GM23338 (cell line): ENCODE data around the gene VTA1. TPM values are rescaled to one million over a fixed set of nuclear protein-coding genes. Genes with fewer than 3 reads are reported as not detected.

Source experiments
- ATAC-seq: fragments of 200-7000 bp; cut with Tn5 transposase; 3 replicates; pipeline ENCODE4 v1.9.1; 2020
- DNase-seq: peaks from one replicate; pipeline ENCODE4 v3.0.0-alpha.2; 2015; ENCODE audit warnings: low spot score
- H2AFZ ChIP-seq: fragments of 200-600 bp; sonication (generic); 2 replicates; pipeline ENCODE4 v1.8.0; 2016; ENCODE audit warnings: antibody characterized with exemption, mild to moderate bottlenecking, moderate library complexity
- H3F3A ChIP-seq: fragments of 200-600 bp; sonication (generic); replicated peaks from 2 replicates; pipeline ENCODE4 v1.8.0; 2017; ENCODE audit warnings: antibody characterized with exemption, mixed run types, low read depth
- H3K27ac ChIP-seq: fragments of 200-600 bp; sonication (generic); 2 replicates; pipeline ENCODE4 v1.6.1; 2016; ENCODE audit warnings: low read depth
- H3K27me3 ChIP-seq: fragments of 200-600 bp; sonication (generic); 2 replicates; pipeline ENCODE4 v1.8.0; 2016; ENCODE audit warnings: mild to moderate bottlenecking, mixed run types, moderate library complexity; ENCODE audit not compliant: insufficient read depth
- H3K36me3 ChIP-seq: fragments of 200-600 bp; sonication (generic); 2 replicates; pipeline ENCODE4 v1.8.0; 2016; ENCODE audit warnings: mild to moderate bottlenecking; ENCODE audit not compliant: insufficient read depth
- H3K4me1 ChIP-seq: fragments of 200-600 bp; sonication (generic); 2 replicates; pipeline ENCODE4 v1.8.0; 2016; ENCODE audit warnings: mild to moderate bottlenecking, moderate library complexity; ENCODE audit not compliant: insufficient read depth
- H3K4me2 ChIP-seq: fragments of 200-600 bp; sonication (generic); 2 replicates; pipeline ENCODE4 v1.7.1; 2017; ENCODE audit warnings: mixed run types
- H3K4me3 ChIP-seq: fragments of 200-600 bp; sonication (generic); 2 replicates; pipeline ENCODE4 v1.6.1; 2016; ENCODE audit warnings: mixed run types
- H3K79me2 ChIP-seq: fragments of 200-600 bp; sonication (generic); replicated peaks from 2 replicates; pipeline ENCODE4 v1.8.0; 2017; ENCODE audit warnings: mild to moderate bottlenecking; ENCODE audit not compliant: insufficient read depth
- H3K9me2 ChIP-seq: fragments of 200-600 bp; sonication (generic); 2 replicates; pipeline ENCODE4 v1.8.0; 2017; ENCODE audit not compliant: insufficient read depth
- H4K20me1 ChIP-seq: fragments of 200-600 bp; sonication (generic); replicated peaks from 2 replicates; pipeline ENCODE4 v1.8.0; 2017; ENCODE audit warnings: mild to moderate bottlenecking; ENCODE audit not compliant: insufficient read depth
- H3K27ac Mint-ChIP-seq: 2 replicates; pipeline ENCODE4 v1.8.0; 2020; ENCODE audit warnings: inconsistent platforms, mild to moderate bottlenecking, moderate library complexity, mixed read lengths
- H3K27me3 Mint-ChIP-seq: 3 replicates; pipeline ENCODE4 v1.8.0; 2022; ENCODE audit warnings: low read depth, mild to moderate bottlenecking, moderate library complexity, mixed read lengths, inconsistent platforms; ENCODE audit not compliant: insufficient read depth, poor library complexity
- H3K36me3 Mint-ChIP-seq: 3 replicates; pipeline ENCODE4 v1.8.0; 2021; ENCODE audit warnings: low read depth, mild to moderate bottlenecking, inconsistent platforms, moderate library complexity, mixed read lengths
- H3K4me1 Mint-ChIP-seq: 3 replicates; pipeline ENCODE4 v1.8.0; 2020; ENCODE audit warnings: mild to moderate bottlenecking, inconsistent platforms, mixed read lengths
- H3K4me3 Mint-ChIP-seq: 3 replicates; pipeline ENCODE4 v1.8.0; 2021; ENCODE audit warnings: moderate library complexity, mild to moderate bottlenecking, inconsistent platforms, mixed read lengths
- H3K9me3 Mint-ChIP-seq: 3 replicates; pipeline ENCODE4 v1.8.0; 2020; ENCODE audit warnings: moderate library complexity, mild to moderate bottlenecking, inconsistent platforms, mixed read lengths
- CREB1 ChIP-seq: fragments of 250-450 bp; sonication (Bioruptor Pico); IDR thresholded peaks from 2 replicates; pipeline ENCODE4 v1.5.0; 2020; ENCODE audit warnings: low read depth, mild to moderate bottlenecking, moderate library complexity
- EZH2 ChIP-seq: fragments of 200-600 bp; sonication (generic); IDR thresholded peaks from one replicate; pipeline ENCODE4 v1.8.0; 2017; ENCODE audit warnings: antibody characterized with exemption, mild to moderate bottlenecking, low read depth; ENCODE audit not compliant: unreplicated experiment
- EZH2phosphoT487 ChIP-seq: fragments of 200-600 bp; sonication (generic); IDR thresholded peaks from one replicate; pipeline ENCODE4 v1.8.1; 2018; ENCODE audit warnings: antibody characterized with exemption; ENCODE audit not compliant: unreplicated experiment
- JUNB ChIP-seq: IDR thresholded peaks from one replicate; pipeline ENCODE4 v1.6.1; 2016; ENCODE audit warnings: antibody characterized with exemption; ENCODE audit not compliant: unreplicated experiment
- NANOG ChIP-seq: IDR thresholded peaks from 2 replicates; pipeline ENCODE4 v1.6.1; 2016; ENCODE audit warnings: antibody characterized with exemption, borderline replicate concordance
- POLR2AphosphoS5 ChIP-seq: IDR thresholded peaks from 2 replicates; pipeline ENCODE4 v1.6.1; 2016; ENCODE audit warnings: antibody characterized with exemption, low read depth
- STAT1 ChIP-seq: IDR thresholded peaks from one replicate; pipeline ENCODE4 v1.6.1; 2016; ENCODE audit warnings: antibody characterized with exemption; ENCODE audit not compliant: unreplicated experiment
- ZNF114 ChIP-seq: fragments of 250-450 bp; sonication (Bioruptor Pico); IDR thresholded peaks from 2 replicates; pipeline ENCODE4 v1.5.0; 2020; ENCODE audit warnings: mild to moderate bottlenecking, moderate library complexity
- ZNF331 ChIP-seq: fragments of 250-450 bp; sonication (Bioruptor Pico); IDR thresholded peaks from 2 replicates; pipeline ENCODE4 v1.5.0; 2020; ENCODE audit warnings: low read depth, mild to moderate bottlenecking, moderate library complexity
- polyA plus RNA-seq: library from polyadenylated mRNA; unstranded; fragments of >200 nt; fragmentation: Nextera tagmentation; extraction: Ambion mirVana; gene quantifications from 2 replicates; pipeline ENCODE4 v1.2.1, GENCODE V29; 2016
- total RNA-seq: library from RNA; depleted of rRNA; stranded (reverse); fragments of >200 nt; shearing (Covaris generic); gene quantifications from 2 replicates; pipeline ENCODE4 v1.2.3, GENCODE V29; 2014
- TF ChIP-seq, protein P1 (sequence below): IDR thresholded peaks from 2 replicates; pipeline ENCODE4 v1.6.1; 2016; ENCODE audit warnings: antibody characterized with exemption
- TF ChIP-seq, protein P2 (sequence below): IDR thresholded peaks from one replicate; pipeline ENCODE4 v1.6.1; 2018; ENCODE audit warnings: antibody characterized with exemption; ENCODE audit not compliant: unreplicated experiment
- TF ChIP-seq, protein P3 (sequence below): fragments of 250-450 bp; sonication (Bioruptor Pico); IDR thresholded peaks from 2 replicates; pipeline ENCODE4 v1.5.0; 2020; ENCODE audit warnings: mild to moderate bottlenecking, moderate library complexity
- TF ChIP-seq, protein P4 (sequence below), 2 experiments: fragments of 200-600 bp in 1 of 2; sonication (generic) in 1 of 2; conservative IDR thresholded peaks; 2 replicates each; pipeline versions ENCODE4 v1.5.1 to v1.6.1; 2016 to 2017; ENCODE audit warnings: antibody characterized with exemption in 2 of 2, low read depth in 2 of 2, mild to moderate bottlenecking in 2 of 2, moderate library complexity in 1 of 2

VTA1 gene
- total and polyA plus RNA-seq, 2 experiments from 2014 or later = 102 to 104 TPM

DNA sequence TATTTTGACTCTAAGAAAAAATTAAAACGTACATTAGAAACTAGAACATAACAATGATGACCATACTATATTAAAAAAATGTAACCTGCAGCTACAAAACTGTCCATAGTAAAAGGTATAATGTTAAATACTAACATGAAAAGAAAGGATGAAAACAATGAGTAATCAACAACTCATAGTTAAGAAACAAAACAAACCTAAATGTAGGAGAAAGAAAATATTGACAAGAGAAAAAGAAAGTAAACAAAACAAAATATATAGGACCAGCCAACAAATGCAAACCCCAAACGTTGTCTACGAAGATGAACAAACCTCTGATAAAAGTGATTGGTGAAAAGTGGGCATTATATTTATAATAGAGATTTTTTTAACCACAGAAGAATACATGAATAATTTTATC lies 113.7 kb downstream of the VTA1 start:
- H3K9me3 Mint-ChIP-seq = no peaks in the 10 kb centered on the region
- ATAC-seq (no peak), DNase-seq (no peak)
- H3K27ac Mint-ChIP-seq = no peak overlapping the region
- Histone ChIP-seq H3K4me1 (no peaks in the 10 kb centered on the region), H3K9me2 (0 out of 2 replicates have a peak, but pooled peaks cover 3% of the 10 kb centered on the region), H3K4me3 (no peak overlapping the region), H3F3A (no peaks in the 10 kb centered on the region), H3K27me3 (no peaks in the 10 kb centered on the region), H3K79me2 (no peaks in the 10 kb centered on the region), H3K27ac (no peak overlapping the region), H3K36me3 (no peaks in the 10 kb centered on the region), H3K4me2 (no peak overlapping the region), H2AFZ (no peak overlapping the region), H4K20me1 (no peaks in the 10 kb centered on the region)
- H3K4me1 Mint-ChIP-seq = no peaks in the 10 kb centered on the region
- H3K36me3 Mint-ChIP-seq = no peaks in the 10 kb centered on the region
- H3K4me3 Mint-ChIP-seq = no peak overlapping the region
- peaks cover 2% of the 10 kb centered on the region for H3K27me3 Mint-ChIP-seq
- TF ChIP-seq, protein P1, sequence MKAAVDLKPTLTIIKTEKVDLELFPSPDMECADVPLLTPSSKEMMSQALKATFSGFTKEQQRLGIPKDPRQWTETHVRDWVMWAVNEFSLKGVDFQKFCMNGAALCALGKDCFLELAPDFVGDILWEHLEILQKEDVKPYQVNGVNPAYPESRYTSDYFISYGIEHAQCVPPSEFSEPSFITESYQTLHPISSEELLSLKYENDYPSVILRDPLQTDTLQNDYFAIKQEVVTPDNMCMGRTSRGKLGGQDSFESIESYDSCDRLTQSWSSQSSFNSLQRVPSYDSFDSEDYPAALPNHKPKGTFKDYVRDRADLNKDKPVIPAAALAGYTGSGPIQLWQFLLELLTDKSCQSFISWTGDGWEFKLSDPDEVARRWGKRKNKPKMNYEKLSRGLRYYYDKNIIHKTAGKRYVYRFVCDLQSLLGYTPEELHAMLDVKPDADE = no peak
- TF ChIP-seq ZNF114 (CRISPR knock-in tag) (no peak), JUNB (no peak), CREB1 (CRISPR knock-in tag) (no peak), EZH2 (no peak), EZH2phosphoT487 (no peak), STAT1 (no peak), NANOG (no peak), POLR2AphosphoS5 (no peak), ZNF331 (CRISPR knock-in tag) (no peak)
- TF ChIP-seq, protein P2, sequence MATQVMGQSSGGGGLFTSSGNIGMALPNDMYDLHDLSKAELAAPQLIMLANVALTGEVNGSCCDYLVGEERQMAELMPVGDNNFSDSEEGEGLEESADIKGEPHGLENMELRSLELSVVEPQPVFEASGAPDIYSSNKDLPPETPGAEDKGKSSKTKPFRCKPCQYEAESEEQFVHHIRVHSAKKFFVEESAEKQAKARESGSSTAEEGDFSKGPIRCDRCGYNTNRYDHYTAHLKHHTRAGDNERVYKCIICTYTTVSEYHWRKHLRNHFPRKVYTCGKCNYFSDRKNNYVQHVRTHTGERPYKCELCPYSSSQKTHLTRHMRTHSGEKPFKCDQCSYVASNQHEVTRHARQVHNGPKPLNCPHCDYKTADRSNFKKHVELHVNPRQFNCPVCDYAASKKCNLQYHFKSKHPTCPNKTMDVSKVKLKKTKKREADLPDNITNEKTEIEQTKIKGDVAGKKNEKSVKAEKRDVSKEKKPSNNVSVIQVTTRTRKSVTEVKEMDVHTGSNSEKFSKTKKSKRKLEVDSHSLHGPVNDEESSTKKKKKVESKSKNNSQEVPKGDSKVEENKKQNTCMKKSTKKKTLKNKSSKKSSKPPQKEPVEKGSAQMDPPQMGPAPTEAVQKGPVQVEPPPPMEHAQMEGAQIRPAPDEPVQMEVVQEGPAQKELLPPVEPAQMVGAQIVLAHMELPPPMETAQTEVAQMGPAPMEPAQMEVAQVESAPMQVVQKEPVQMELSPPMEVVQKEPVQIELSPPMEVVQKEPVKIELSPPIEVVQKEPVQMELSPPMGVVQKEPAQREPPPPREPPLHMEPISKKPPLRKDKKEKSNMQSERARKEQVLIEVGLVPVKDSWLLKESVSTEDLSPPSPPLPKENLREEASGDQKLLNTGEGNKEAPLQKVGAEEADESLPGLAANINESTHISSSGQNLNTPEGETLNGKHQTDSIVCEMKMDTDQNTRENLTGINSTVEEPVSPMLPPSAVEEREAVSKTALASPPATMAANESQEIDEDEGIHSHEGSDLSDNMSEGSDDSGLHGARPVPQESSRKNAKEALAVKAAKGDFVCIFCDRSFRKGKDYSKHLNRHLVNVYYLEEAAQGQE = no peak
- TF ChIP-seq, protein P3, sequence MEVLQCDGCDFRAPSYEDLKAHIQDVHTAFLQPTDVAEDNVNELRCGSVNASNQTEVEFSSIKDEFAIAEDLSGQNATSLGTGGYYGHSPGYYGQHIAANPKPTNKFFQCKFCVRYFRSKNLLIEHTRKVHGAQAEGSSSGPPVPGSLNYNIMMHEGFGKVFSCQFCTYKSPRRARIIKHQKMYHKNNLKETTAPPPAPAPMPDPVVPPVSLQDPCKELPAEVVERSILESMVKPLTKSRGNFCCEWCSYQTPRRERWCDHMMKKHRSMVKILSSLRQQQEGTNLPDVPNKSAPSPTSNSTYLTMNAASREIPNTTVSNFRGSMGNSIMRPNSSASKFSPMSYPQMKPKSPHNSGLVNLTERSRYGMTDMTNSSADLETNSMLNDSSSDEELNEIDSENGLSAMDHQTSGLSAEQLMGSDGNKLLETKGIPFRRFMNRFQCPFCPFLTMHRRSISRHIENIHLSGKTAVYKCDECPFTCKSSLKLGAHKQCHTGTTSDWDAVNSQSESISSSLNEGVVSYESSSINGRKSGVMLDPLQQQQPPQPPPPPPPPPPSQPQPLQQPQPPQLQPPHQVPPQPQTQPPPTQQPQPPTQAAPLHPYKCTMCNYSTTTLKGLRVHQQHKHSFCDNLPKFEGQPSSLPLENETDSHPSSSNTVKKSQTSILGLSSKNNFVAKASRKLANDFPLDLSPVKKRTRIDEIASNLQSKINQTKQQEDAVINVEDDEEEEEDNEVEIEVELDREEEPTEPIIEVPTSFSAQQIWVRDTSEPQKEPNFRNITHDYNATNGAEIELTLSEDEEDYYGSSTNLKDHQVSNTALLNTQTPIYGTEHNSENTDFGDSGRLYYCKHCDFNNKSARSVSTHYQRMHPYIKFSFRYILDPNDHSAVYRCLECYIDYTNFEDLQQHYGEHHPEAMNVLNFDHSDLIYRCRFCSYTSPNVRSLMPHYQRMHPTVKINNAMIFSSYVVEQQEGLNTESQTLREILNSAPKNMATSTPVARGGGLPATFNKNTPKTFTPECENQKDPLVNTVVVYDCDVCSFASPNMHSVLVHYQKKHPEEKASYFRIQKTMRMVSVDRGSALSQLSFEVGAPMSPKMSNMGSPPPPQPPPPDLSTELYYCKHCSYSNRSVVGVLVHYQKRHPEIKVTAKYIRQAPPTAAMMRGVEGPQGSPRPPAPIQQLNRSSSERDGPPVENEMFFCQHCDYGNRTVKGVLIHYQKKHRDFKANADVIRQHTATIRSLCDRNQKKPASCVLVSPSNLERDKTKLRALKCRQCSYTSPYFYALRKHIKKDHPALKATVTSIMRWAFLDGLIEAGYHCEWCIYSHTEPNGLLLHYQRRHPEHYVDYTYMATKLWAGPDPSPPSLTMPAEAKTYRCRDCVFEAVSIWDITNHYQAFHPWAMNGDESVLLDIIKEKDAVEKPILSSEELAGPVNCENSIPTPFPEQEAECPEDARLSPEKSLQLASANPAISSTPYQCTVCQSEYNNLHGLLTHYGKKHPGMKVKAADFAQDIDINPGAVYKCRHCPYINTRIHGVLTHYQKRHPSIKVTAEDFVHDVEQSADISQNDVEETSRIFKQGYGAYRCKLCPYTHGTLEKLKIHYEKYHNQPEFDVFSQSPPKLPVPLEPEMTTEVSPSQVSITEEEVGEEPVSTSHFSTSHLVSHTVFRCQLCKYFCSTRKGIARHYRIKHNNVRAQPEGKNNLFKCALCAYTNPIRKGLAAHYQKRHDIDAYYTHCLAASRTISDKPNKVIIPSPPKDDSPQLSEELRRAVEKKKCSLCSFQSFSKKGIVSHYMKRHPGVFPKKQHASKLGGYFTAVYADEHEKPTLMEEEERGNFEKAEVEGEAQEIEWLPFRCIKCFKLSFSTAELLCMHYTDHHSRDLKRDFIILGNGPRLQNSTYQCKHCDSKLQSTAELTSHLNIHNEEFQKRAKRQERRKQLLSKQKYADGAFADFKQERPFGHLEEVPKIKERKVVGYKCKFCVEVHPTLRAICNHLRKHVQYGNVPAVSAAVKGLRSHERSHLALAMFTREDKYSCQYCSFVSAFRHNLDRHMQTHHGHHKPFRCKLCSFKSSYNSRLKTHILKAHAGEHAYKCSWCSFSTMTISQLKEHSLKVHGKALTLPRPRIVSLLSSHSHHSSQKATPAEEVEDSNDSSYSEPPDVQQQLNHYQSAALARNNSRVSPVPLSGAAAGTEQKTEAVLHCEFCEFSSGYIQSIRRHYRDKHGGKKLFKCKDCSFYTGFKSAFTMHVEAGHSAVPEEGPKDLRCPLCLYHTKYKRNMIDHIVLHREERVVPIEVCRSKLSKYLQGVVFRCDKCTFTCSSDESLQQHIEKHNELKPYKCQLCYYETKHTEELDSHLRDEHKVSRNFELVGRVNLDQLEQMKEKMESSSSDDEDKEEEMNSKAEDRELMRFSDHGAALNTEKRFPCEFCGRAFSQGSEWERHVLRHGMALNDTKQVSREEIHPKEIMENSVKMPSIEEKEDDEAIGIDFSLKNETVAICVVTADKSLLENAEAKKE (CRISPR knock-in tag) = no peak
- TF ChIP-seq, protein P4, sequence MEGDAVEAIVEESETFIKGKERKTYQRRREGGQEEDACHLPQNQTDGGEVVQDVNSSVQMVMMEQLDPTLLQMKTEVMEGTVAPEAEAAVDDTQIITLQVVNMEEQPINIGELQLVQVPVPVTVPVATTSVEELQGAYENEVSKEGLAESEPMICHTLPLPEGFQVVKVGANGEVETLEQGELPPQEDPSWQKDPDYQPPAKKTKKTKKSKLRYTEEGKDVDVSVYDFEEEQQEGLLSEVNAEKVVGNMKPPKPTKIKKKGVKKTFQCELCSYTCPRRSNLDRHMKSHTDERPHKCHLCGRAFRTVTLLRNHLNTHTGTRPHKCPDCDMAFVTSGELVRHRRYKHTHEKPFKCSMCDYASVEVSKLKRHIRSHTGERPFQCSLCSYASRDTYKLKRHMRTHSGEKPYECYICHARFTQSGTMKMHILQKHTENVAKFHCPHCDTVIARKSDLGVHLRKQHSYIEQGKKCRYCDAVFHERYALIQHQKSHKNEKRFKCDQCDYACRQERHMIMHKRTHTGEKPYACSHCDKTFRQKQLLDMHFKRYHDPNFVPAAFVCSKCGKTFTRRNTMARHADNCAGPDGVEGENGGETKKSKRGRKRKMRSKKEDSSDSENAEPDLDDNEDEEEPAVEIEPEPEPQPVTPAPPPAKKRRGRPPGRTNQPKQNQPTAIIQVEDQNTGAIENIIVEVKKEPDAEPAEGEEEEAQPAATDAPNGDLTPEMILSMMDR (conservative IDR thresholded peaks at IDR 0.05; ENCODE audit: low read depth in 2 of 2) = no peak
